HG02852 (cell line): Measurements from ENCODE around the gene PTGFRN.

ENCODE experiments used
- ATAC-seq: cut with Tn5 transposase; IDR thresholded peaks from one replicate; pipeline ENCODE4 v1.9.1; 2021; ENCODE audit warnings: mild to moderate bottlenecking, moderate library complexity; ENCODE audit not compliant: unreplicated experiment

Gene PTGFRN

GRCh38 chr1:116940814-116941599 lies 31.3 kb downstream of the PTGFRN start:
- ATAC-seq = no peak

GRCh38 chr1:116941670-116942069 lies 32.0 kb downstream of the PTGFRN start:
- ATAC-seq = no peak

- ATAC-seq = no peak
These were observed 32.6 kb downstream of the PTGFRN start for GRCh38 chr1:116942344-116942743.

GRCh38 chr1:116943438-116943837 lies 33.7 kb downstream of the PTGFRN start:
- no peak for ATAC-seq

- no peak for ATAC-seq
These were observed 34.9 kb downstream of the PTGFRN start for GRCh38 chr1:116944613-116945012.

GRCh38 chr1:116945421-116945820 lies 35.7 kb downstream of the PTGFRN start:
- no peak for ATAC-seq

GRCh38 chr1:116945996-116946395 lies 36.3 kb downstream of the PTGFRN start:
- no peak for ATAC-seq

- ATAC-seq = no peak
These were observed 37.6 kb downstream of the PTGFRN start for GRCh38 chr1:116947092-116947860.

GRCh38 chr1:116948046-116948445 lies 38.3 kb downstream of the PTGFRN start:
- no peak for ATAC-seq

- ATAC-seq = no peak
These were observed 38.9 kb downstream of the PTGFRN start for GRCh38 chr1:116948642-116949041.

GRCh38 chr1:116949213-116949985 lies 39.7 kb downstream of the PTGFRN start:
- ATAC-seq = no peak

- ATAC-seq = no peak
These were observed 40.9 kb downstream of the PTGFRN start for GRCh38 chr1:116950517-116951199.

GRCh38 chr1:116951200-116951935 lies 41.7 kb downstream of the PTGFRN start:
- no peak for ATAC-seq

GRCh38 chr1:116952738-116953275 lies 43.1 kb downstream of the PTGFRN start:
- no peak for ATAC-seq

GRCh38 chr1:116954440-116954839 lies 44.7 kb downstream of the PTGFRN start:
- ATAC-seq = no peak

GRCh38 chr1:116956378-116956777 lies 46.7 kb downstream of the PTGFRN start:
- no peak for ATAC-seq

GRCh38 chr1:116957646-116958045 lies 47.9 kb downstream of the PTGFRN start:
- no peak for ATAC-seq

- ATAC-seq = no peak
These were observed 48.4 kb downstream of the PTGFRN start for GRCh38 chr1:116958110-116958509.

- no peak for ATAC-seq
These were observed 49.3 kb downstream of the PTGFRN start for GRCh38 chr1:116958977-116959376.

GRCh38 chr1:116961606-116962005 lies 51.9 kb downstream of the PTGFRN start:
- no peak for ATAC-seq
